T47D (cell line): ENCODE measurements around the gene PER3.

Experiments
- DNase-seq, 2 experiments: peaks; one replicate each; pipeline versions ENCODE4 v3.0.0 to v3.0.0-alpha.2; 2011 to 2012; ENCODE audit warnings: low read depth in 1 of 2, low spot score in 1 of 2
- JUND ChIP-seq: IDR thresholded peaks from 2 replicates; pipeline ENCODE4 v1.6.1; 2012; ENCODE audit warnings: low read depth
- in situ Hi-C: cut with HindIII; loops from 2 replicates; pipeline ENCODE4 v1.10.0; 2016; ENCODE audit warnings: low sequenced_read_pairs, low pct_unique_long_range_greater_than_20kb

The PER3 gene

DNA sequence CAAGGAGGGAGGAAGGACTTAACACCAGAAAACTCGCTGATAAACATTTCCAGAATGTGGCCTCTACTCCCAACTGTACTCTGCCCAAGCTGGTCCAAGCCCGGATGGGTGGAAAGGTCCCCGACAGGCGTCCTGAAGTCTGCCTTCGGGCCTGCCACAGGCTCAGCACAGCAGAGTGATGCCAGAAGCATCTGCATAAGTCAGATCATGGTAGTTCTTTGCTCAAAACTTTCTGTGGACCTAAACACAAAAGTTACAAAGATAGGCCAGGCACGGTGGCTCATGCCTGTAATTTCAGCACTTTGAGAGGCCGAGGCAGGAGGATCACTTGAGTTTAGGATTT, 69.6 kb downstream of the PER3 start:
- in situ Hi-C loops: no loop called here
- no peak for DNase-seq
- no peak for TF ChIP-seq JUND

DNA sequence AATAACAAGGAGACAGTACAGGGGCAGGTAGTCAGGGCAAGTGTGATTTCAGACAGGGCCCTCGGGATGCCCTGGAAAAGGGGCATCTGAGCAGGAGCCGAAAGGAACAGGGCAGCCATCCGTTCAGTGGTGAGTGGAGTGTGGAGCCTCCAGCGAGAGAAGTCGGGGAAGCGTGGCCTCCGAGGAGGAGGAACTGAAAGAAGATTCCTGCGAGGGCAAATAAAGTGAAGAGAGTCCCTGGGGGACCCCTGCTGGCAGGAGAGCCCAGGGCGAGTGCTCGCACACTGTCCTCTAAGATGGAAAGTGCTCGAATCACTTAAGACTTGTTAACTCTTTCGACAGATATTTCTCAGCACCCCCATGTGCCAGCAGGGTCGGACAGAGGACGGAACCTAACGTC, 72.3 kb downstream of the PER3 start:
- in situ Hi-C loops: no loop called here
- DNase-seq: peak; percentile 18 to 37
- TF ChIP-seq JUND: no peak

DNA sequence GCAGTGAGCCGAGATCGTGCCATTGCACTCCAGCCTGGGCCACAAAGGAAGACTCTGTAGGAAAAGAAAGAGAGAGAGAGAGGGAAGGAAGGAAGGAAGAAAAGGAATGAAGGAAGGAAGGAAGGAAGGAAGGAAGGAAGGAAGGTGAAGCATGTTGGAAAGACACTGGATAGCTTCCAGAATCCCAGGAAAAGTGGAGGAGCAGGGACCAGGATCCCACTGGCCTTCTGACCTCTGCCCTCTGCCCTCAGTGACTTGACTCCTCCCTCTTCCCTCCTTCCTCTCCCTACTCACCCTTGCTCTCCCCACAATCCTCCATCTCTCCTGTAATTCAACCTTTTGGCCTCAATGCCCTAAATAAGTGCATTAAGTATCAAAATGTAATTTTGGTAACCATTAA, 72.9 kb downstream of the PER3 start:
- no peak for DNase-seq

DNA sequence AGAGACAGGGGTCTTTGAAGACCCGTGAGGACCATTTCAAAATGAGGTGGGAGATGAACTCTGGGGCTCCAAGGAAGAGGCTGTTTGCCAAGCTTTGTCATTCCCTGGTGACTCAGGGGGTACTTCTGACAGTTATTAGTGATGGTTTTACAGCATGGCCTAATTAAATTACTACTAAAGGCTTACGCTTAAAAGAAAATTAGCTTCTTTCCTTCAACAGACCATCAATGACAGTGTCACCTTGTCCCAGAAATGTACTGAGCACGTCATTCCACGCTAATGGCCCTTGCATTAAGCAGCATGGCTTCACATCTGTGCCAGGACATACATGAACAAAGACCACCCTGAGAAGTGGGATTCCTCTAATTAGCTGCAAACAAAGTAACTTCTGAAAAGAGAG, 73.9 kb downstream of the PER3 start:
- in situ Hi-C loops: no loop called here
- DNase-seq: no peak
- TF ChIP-seq JUND: no peak

More for the DNA sequence above, 72.9 kb downstream of the PER3 start:
- in situ Hi-C loops: no loop called here
- no peak for TF ChIP-seq JUND

DNA sequence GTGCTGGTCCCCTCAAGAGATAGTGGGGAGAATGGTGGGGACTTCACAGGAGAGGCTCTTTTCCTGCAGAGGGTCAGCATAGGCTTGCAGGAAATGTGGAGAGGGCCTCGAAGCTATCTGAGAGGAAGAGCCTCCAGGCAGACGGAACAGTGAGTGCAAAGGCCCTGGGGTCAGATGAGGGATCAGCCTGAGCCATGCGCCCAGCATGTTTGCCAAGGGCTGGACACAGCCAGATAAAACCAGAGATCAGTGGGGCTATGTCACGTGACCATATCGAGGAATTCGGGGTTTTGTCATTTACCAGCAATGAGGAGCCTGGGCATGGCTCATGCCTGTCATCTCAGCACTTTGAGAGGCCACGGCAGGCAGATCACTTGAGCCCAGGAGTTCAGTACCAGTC, 75.3 kb downstream of the PER3 start:
- TF ChIP-seq JUND: no peak
- in situ Hi-C loops: no loop called here
- DNase-seq: no peak

DNA sequence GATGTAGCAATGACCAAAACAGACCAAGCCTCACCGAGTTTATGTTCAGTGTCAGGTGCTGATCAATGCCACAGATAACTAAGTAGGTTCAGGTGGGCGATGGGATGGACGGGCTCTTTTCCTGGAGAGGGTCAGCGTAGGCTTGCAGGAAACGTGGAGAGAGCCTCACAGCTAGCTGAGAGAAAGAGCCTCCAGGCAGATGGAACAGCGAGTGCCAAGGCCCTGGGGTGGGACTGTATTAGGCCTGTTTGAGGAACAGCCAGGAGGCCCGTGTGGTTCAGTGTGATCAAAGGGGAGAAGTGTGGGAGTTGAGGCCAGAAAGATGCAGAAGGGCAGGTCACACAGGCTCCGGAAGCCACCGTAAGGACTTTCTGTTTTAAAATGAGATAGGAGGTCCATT, 76.0 kb downstream of the PER3 start:
- in situ Hi-C loops: no loop called here
- no peak for DNase-seq
- TF ChIP-seq JUND: no peak

DNA sequence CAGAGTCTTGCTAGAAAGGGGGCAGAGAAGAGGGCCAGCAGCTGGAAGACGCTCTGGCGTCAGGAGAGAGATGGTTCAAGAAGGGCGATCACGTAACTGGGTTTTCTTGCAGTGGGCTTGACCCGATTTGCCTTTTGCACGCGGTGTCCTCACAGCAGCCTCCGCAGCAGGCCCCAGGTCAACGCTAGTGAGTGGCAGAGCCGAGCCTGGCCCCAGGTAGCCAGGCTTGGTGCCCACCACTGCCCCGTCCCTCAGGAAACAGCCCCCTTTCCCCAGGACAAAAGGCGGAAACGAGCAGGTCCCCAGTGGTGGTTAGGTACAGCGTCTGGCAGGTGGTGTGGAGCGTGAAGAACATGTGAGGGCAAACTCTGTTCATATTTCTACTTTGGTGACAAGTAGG, 77.4 kb downstream of the PER3 start:
- in situ Hi-C loops: no loop called here
- TF ChIP-seq JUND: no peak
- DNase-seq: no peak

DNA sequence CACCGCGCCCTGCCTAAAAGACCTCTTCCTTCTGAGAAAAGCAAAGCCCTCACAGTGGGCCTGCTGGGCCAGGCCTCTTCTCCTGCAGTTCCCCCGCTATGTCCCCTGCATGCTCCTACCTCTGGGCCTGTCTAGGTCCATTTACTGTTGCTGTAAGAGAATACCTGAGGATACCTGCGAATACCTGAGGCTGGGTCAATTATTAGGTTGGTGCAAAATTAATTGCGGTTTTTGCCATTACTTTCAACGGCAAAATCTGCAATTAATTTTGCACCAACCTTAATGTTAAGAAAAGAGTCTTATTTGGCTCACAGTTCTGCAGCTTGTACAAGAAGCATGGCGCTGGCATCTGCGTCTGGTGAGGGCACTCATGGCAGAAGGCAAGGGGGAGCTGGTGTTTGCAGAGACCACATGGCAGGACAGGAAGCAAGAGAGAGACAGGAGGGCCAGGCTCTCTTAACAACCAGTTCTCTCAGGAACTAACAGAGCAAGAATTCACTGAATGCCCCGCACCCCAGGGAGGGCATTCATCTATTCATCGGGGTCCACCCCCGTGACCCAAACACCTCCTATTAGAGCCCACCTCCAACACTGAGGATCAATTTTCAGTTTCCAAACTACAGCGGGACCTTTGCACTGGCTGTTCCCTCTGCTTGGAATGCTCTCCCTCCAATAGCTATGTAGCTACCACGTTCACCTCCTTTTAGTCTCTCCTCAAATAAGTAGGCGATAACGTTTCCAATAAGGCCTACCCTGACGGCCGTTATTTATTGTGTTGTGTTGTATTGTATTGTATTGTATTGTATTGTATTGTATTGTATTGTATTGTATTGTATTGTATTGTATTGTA, 78.3 kb downstream of the PER3 start:
- no peak for DNase-seq
- in situ Hi-C loops: no loop called here
- no peak for TF ChIP-seq JUND

DNA sequence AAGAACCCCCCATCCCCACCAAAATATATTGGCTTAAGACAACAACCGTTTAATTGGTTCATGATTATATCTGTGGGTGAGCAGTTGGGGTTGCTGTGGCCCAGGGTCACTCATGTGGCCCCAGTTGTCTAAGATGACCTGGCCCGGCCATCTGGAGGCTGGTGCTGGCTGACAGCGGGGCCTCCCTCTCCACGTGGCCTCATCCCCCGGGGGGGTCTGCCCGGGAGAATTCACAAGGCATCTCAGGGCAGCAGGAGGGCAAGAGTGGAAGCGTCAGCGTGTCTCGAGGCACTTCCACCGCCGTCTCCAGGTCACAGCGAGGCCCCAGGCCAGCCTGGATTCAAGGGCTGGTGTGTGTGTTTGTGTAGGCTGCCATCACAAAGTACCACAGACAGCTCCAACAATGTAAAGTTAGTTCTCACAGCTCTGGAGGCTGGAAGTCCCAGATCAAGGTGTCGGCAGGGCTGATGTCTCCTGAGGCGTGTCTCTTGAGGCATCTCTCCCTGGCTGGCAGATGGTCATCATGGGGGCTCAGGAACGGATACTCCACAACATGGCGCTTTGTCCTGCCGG, 79.8 kb downstream of the PER3 start:
- in situ Hi-C loops: no loop called here
- DNase-seq: no peak
- TF ChIP-seq JUND: no peak

DNA sequence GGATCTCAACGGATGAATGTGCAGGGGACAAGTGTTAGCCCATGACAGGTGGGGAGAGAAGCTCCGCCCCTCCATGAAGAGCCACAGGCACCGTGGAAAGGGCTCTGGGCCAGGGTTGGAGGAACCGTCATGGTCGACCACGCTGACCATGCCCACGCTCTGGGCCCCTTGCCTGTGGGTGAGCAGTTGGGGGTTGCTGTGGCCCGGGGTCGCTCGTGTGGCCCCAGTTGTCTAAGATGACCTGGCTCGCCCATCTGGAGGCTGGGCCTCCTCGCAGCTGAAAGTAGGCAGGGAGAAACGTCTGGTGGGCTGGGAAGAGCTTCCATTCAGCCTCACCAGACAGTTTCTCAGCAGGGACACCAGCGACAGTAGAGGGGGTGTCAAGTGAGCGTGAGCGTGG, 81.9 kb downstream of the PER3 start:
- in situ Hi-C loops: no loop called here
- DNase-seq: no peak
- TF ChIP-seq JUND: no peak

DNA sequence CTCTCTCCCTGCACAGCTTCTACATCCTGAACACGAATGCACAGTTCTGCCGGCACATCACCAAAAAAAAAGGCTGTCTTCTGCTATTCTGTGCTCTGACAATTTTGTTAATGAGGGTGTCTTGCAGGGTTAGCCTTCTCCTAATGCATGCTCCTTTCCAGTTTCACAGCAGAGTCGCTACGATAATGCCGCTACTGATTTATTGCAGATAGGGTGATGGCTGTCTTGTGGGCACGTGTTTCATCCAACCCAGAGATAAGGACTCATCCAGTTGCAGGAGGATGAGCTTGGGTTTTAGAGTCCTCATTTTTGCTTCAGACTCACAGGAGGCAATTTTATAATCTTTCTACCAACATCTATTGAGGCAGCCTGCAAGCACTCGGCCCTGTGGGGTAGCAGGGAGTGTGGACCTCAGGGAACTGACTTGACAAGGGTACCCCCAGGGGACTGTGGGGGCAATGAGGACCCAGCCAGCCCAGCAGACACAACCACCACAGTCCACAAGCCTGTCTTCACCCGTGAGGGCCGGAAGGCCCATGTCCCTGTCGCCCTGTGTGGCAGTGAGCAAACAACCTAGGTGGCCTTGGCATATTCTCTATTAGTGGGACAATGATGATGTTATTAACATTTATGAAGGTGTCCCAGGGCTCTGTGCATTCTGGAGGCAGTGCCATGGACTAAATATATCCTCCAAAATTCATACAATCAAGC, 84.1 kb downstream of the PER3 start:
- TF ChIP-seq JUND: no peak
- no peak for DNase-seq
- in situ Hi-C loops: no loop called here

DNA sequence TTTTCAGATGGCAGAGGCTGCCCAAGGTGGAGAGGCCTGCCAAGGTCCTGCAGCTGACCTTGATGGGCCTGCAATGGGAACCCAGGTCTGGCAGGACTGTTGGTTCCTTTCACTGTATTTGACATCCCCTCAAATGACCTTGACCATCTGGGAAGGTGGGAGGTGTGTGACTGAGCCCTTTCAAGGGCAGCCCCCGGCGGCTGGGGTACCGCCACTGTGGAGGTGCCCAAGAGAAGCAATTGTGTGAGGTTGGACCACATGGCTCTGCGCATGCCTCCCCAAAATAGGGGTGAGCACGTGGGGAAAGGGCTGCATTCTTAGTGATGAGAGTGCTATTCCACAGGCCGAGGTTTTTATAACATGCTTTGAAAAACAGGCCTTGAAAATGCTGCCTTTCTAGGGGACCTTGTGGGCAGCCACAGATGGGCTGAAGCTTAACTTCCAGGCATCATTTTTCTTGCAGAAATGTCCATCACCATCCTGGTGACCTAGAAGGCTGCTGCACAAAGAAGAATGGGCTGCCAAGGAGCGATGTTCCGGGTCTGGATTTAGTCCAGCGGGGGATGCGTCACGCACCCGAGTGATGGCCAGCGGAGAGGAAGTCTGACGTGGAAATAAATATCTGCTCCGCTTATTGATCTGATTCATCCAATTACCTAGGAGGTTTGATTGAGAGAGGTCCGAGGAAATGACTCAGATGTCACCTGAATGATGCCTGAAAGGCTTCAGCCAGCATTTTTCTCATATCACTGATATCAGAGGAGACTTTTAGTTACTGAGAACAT, 85.2 kb downstream of the PER3 start:
- in situ Hi-C loops: no loop called here
- no peak for TF ChIP-seq JUND
- no peak for DNase-seq

DNA sequence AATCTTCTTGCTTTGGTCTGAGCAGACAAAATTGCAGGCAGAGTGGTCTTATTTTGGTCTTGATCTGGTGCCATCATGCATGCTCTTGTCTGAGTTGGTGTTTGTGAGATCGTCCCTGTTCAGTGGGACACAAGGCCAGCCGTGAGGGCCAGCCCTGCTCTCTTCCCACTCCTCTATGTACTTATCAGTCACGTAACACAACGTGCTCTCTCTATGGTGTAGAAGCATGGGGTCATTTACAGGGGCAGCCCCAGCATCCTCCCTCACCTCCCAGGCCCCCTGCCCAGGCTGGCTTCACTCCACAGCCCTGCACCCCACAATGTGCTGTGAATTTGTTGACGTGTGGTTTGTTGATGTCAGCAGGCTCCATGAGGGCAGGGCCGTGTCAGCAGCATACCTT, 87.0 kb downstream of the PER3 start:
- no peak for TF ChIP-seq JUND
- DNase-seq: no peak
- in situ Hi-C loops: no loop called here
